ENCODE results near the gene C2orf80. TPM values are rescaled to one million over a fixed set of nuclear protein-coding genes. Genes with fewer than 3 reads are reported as not detected.
"Not testable (repeated sequence)": the region's sequence is repeated elsewhere in the genome, so short reads cannot be mapped to it uniquely, and the experiment has no call there.

Gene C2orf80
- total RNA-seq, 1 donor, result not detected

DNA sequence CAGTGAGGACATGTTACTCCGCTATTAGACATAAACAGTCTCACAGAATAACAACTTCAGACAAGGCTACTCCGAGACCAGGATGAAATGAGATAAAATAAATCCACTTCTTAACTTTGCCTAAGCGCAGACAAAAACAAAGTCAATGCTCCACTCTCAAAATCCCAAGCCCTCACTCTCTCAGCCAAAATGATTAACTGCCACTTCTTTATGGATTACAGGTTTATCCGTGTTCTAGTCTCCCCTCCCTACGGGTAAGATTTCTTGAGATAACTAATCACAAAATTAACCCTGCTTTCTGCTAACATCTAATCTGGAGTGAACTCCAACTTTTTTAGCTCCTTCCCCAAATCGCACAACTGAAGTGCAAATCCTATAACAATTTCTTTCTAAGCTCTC lies 59.1 kb downstream of the C2orf80 start:
- H3K27me3 ChIP-seq (ENCODE audit: insufficient read depth, low read length), result peaks cover 8% of the 10 kb centered on the region
- H3K4me3 ChIP-seq (ENCODE audit: low read length), result no peak overlapping the region
- no peaks in the 10 kb centered on the region for H3K9me3 ChIP-seq (ENCODE audit: low read depth, low read length)
- peaks cover 8% of the 10 kb centered on the region for H3K4me1 ChIP-seq (ENCODE audit: insufficient read depth, low read length)

GRCh38 chr2:208129744-208130711 lies 59.8 kb downstream of the C2orf80 start, which contains the start of gene CRYGC:
TSS of gene CRYGC (minus strand) at chr2:208129828. CDS start at chr2:208129792, 36 bp downstream.
- Histone ChIP-seq H3K9me3 (ENCODE audit: low read depth, low read length) (no peaks in the 10 kb centered on the region), H3K4me1 (ENCODE audit: insufficient read depth, low read length) (peaks cover 4% of the 10 kb centered on the region), H3K27me3 (ENCODE audit: insufficient read depth, low read length) (peaks cover 14% of the 10 kb centered on the region), H3K4me3 (ENCODE audit: low read length) (no peak within 1 kb of the TSS)

GRCh38 chr2:208128136-208128535 lies 61.7 kb downstream of the C2orf80 start:
- no peaks in the 10 kb centered on the region for H3K9me3 ChIP-seq (ENCODE audit: low read depth, low read length)
- H3K4me3 ChIP-seq (ENCODE audit: low read length), result no peak overlapping the region
- peaks cover 30% of the 10 kb centered on the region for H3K27me3 ChIP-seq (ENCODE audit: insufficient read depth, low read length)
- peaks cover 8% of the 10 kb centered on the region for H3K4me1 ChIP-seq (ENCODE audit: insufficient read depth, low read length)

DNA sequence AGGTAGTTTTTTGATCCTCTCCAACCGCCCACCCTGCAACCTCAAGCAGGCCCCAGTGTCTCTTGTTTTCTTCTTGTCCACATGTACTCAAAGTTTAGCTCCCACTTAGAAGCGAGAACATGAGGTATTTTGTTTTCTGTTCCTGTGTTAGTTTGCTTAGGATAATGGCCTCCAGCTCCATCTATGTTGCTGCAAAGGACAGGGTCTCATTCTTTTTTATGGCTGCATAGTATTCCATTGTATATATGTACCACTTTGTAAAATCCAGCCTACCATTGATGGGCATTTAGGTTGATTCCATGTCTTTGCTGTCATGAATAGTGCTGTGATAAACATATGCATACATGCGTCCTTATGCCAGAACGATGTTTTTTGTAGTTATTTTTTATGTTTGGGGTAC lies 62.7 kb downstream of the C2orf80 start:
- Histone ChIP-seq H3K27me3 (ENCODE audit: insufficient read depth, low read length) (peaks cover 30% of the 10 kb centered on the region), H3K4me3 (ENCODE audit: low read length) (no peak overlapping the region), H3K4me1 (ENCODE audit: insufficient read depth, low read length) (peaks cover 8% of the 10 kb centered on the region), H3K9me3 (ENCODE audit: low read depth, low read length) (no peaks in the 10 kb centered on the region)

GRCh38 chr2:208125251-208125650 lies 64.6 kb downstream of the C2orf80 start:
- H3K4me3 ChIP-seq (ENCODE audit: low read length), result no peak overlapping the region
- peaks cover 8% of the 10 kb centered on the region for H3K4me1 ChIP-seq (ENCODE audit: insufficient read depth, low read length)
- H3K9me3 ChIP-seq (ENCODE audit: low read depth, low read length), result no peaks in the 10 kb centered on the region
- peaks cover 30% of the 10 kb centered on the region for H3K27me3 ChIP-seq (ENCODE audit: insufficient read depth, low read length)

GRCh38 chr2:208124013-208124715 lies 65.7 kb downstream of the C2orf80 start, which contains the start of gene CRYGD:
TSS of gene CRYGD (minus strand) at chr2:208124524. CDS start at chr2:208124473, 51 bp downstream.
- peaks cover 30% of the 10 kb centered on the region for H3K27me3 ChIP-seq (ENCODE audit: insufficient read depth, low read length)
- H3K4me3 ChIP-seq (ENCODE audit: low read length); H3K9me3 ChIP-seq (ENCODE audit: low read depth, low read length); H3K4me1 ChIP-seq (ENCODE audit: insufficient read depth, low read length): not testable (repeated sequence)

- peaks cover 8% of the 10 kb centered on the region for H3K4me1 ChIP-seq (ENCODE audit: insufficient read depth, low read length)
- H3K27me3 ChIP-seq (ENCODE audit: insufficient read depth, low read length), result peaks cover 30% of the 10 kb centered on the region
- H3K9me3 ChIP-seq (ENCODE audit: low read depth, low read length), result no peaks in the 10 kb centered on the region
- H3K4me3 ChIP-seq (ENCODE audit: low read length), result no peak overlapping the region
Measured at GRCh38 chr2:208122248-208122647, 67.6 kb downstream of the C2orf80 start.

DNA sequence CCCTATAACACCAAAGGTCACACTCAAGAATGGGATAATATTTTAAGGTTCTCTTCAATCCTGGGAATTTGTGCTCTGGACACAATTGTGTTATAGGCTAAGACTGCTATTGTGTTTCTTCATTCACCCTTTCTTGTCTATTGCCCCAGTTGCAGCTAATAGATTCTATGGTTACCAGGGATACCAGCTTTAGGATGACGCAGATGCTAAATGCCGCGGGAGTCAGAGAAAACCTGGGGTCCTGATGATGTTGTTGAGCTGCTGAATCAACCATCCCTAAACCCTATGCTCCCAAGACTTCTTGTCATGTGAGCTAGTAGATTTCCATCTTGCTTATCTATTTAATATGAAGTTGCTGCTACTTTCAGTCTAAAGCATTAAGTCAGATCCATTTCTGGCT lies 70.9 kb downstream of the C2orf80 start:
- no peak overlapping the region for H3K4me3 ChIP-seq (ENCODE audit: low read length)
- no peaks in the 10 kb centered on the region for H3K9me3 ChIP-seq (ENCODE audit: low read depth, low read length)
- peaks cover under 1% of the 10 kb centered on the region for H3K4me1 ChIP-seq (ENCODE audit: insufficient read depth, low read length)
- peaks cover 5% of the 10 kb centered on the region for H3K27me3 ChIP-seq (ENCODE audit: insufficient read depth, low read length)

DNA sequence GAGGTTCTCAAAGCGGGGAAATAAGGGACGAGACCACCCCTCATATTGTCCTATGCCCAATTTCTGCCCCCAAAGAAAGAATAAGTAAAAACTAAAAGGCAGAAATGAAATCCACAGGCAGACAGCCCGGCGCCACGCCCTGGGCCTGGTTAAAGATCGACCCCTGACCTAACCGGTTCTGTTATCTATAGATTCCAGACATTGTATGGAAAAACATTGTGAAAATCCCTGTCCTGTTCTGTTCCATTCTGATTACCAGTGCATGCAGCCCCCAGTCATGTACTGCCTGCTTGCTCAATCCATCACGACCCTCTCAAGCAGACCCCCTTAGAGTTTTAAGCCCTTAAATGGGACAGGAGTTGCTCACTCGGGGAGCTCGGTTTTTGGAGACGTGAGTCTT lies 72.4 kb downstream of the C2orf80 start:
- H3K9me3 ChIP-seq (ENCODE audit: low read depth, low read length); H3K27me3 ChIP-seq (ENCODE audit: insufficient read depth, low read length); H3K4me3 ChIP-seq (ENCODE audit: low read length); H3K4me1 ChIP-seq (ENCODE audit: insufficient read depth, low read length): not testable (repeated sequence)

Other genes starting within 250 kb of the C2orf80 start
- gene PLEKHM3, start 164.5 kb downstream of the C2orf80 start, total RNA-seq, result 22.7 TPM
- gene CRYGD, start 65.5 kb downstream of the C2orf80 start, total RNA-seq, result not detected
- gene CRYGC, start 60.2 kb downstream of the C2orf80 start, total RNA-seq, result not detected
- not detected for gene CRYGB, start 43.9 kb downstream of the C2orf80 start, total RNA-seq
- gene CRYGA, start 26.4 kb downstream of the C2orf80 start, total RNA-seq, result not detected
- 6.7 TPM for gene IDH1, start 65.0 kb upstream of the C2orf80 start, total RNA-seq
- 59.6 TPM for gene PIKFYVE, start 76.2 kb upstream of the C2orf80 start, total RNA-seq
- gene PTH2R, start 216.8 kb upstream of the C2orf80 start, total RNA-seq, result 0.21 TPM